Measurements from ENCODE around the gene CLMN.

Gene CLMN

DNA sequence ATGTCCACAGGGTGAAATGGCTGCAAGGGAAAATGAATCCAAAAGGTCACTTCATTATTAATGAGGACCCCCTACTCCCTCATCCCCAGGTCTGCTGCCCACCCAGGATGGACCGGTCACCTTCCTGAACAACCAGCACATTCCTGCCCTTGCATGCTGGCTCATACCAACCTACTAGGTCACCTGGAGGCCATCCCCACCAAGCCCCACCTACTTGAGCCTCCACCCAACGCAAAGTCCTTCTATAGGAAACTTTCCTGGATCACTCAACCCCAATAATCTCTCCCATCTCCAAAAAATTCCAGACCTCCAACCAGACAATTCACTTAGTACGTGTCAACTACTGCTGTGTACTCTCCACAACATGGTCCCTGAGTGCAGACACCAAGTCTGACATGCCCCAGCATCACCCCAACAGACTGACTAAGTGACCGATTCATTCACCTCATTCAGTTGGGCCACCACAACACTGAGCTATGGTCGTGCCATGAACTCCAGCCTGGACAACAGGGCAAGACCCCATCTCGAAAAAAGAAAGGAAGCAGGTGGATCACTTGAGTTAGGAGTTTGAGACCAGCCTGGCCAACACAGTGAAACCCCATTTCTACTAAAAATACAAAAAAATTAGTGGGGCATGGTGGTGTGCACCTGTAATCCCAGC lies 18.1 kb downstream of the CLMN start:
- no peak for DNase-seq

DNA sequence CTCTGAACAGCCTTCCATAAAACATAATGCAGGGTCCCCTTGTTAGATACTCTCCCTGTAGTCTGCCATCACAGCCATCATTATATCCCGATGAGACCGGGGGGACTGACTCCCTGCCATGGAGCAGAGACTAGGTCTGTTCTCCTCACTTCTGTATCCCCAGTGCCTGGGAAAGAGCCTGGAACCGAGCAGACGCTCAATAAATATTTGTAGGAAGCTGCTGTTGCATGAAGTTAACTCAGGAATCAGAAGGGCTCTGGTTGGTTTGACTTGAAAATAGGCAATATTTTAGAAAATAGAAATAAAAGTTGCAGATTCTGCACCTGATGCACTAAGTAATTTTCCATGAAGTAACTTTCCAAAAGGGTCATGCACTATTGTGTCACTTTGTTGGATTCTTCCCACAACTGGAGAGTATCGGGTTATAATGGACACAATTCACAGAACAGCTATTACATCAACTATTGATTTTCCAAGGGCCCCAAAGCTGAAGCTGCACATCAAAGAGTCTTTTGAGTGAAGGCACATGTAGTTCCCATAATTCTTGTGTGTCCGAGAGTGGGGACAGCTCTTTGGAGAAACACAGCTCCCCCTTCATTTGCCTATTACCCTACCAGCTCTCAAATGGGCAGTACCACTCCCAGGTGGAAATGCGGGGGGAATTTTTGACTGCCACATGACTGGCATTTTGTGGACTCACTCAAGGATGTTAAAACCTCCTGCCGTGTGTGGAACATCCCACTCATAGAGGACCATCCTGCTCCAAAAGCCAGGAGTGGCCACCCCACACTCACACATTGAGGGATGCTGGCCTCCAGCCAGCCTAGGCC lies 18.8 kb downstream of the CLMN start:
- no peak for DNase-seq

DNA sequence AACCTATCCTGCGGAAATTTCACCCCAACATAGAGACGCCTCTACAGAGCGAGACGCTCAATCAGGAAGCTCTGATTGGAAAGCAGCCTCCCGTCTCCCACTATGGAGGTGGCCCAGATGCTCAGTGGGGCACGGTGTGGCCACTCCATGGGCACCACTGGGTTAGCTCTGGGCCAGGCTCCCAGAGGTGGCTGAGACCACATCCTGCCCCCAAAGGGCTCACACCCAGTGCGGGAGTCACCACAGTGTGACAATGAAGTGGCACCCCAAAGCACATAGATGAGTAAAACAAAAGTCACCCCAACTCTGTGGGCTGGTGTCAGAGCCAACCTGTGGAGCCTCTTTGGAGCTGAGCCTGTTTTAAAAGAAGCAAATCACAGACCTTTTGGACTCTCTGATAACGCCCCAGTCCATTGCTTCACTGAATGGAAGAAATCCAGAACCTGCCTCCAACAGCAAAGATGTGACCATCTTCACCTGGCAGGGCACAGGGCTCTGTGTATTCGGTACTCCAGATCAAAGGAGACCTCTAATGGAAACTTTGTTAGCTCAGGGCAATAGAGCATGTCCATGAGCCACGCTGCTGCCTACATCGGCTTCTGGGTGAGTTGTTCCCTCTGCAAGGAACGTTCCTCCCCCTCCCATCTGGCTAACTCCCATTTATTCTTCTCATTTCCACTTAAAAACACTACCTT lies 19.6 kb downstream of the CLMN start:
- no peak for DNase-seq

DNA sequence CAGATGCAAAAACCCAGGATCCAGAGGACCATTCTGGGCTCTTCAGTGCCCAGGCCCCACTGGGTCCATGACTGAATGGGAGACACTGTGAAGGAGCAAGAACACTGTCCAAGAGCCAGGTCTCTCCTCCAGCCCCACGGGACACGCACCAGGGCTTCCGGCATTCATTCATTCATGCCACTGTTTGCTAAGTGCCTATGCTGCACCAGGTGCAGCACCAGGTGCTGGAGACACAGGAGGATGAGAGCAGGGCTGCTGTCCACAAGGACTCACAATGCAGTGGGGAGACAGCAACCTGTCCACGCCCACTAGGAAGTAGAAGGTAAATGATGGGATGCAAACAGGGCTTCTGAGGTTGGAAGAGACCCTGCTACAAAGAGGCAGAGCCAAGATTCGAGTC lies 20.4 kb downstream of the CLMN start:
- DNase-seq: no peak

DNA sequence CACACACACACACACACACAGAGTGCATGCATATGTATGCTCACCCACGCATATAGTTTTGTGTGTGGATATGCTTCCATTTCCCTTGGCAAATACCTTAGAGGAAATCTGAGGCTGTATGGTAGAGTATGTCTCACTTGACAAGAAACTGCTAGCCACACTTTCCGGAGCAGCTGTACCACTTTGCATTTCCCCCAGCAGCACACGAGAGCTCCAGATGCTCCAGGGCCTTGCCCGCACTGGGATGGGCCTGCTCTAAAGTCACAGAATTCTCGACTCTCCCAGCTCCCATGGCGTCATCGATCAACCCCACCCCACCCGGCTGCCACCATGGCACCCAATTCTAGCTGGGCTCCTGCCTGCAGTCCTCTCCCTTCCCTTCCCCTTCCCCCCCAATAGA lies 21.9 kb downstream of the CLMN start:
- no peak for DNase-seq

DNA sequence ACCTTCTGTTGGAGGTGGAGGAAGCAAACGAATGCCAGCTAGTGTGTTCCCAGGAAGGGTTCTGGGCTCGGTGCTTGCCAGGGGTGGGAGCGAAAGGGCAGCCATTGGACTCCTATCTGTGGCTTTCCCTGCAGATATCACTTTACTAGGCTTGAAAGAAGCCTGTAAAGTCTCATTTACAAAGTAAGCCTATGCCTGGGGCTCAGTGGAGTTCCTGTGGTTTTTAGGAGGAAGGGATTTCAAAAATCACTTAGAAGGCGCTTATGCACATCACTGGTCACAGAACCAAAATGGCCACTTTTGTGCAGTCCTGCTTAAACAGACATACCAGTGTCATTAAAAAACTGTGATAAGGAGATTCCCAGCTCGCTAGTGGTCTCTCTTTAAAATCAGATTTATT lies 22.7 kb downstream of the CLMN start:
- no peak for DNase-seq

DNA sequence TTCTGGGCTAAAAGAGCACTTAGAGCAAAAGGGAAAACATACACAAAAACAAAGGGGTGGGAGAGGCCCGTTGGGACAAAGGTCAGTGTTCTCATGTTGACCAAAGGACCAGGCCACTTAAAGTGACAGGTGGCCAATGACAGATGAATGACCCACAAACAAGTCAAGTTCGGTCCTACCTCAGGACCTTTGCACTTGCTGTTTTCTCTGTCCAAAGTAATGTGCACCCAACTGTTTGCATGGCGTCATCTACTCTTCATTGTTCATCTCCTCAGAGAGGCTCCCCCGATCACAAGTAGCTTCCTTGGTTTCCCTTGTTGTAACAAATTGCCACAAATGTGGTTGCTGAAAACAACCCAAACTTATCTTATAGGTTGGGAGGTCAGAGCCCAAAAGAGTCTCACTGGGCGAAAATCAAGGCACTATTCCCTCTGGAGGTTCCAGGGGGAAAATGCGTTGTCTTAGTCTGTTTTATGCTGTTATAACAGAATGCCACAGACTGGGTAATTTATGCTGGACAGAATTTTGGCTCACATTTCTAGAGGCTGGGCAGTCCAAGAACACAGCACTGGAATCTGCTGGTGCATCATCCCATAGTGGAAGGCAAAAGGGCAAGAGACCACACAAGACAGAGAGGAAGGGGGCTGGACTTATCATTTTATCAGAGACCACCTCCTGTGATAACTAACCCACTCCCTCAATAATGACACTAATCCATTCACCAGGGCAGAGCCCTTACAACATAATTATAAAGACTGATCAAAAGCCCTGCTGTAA lies 23.9 kb downstream of the CLMN start:
- no peak for DNase-seq

DNA sequence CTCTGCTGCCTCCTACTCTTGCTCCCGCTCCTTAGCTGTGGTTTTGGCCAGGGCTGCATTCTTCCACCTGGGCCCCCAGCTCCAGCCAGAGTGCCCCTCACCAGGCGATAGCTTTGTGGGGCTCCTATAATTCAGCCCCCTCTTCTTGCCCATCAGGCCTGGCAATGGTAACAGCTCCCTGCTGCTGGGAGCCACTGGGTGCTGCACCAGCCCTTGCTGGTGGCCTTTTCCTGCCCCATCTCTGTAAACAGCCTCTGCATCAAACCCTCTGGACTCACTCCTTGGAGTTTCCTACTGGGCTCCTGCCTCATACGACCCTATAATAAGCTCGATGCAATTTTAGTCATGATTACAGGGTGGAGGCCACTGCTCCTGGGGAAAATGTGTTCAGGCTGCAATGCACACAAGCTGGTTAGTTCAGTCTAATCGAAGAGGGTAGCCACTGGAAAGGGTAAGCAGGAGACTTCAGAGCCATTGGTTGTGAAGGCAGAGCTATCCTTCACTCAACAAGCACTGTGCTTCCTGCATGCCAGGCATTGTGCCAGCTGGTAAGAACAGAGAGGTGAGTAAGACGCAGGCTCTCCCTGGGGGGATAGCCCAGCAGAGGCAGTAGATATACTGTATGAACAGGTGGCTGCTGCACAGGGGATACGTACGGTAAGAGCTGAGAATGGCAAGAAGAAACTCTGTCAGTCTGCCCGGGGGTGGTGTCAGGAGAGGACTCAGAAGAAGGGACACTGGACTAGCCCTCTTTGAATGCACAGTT lies 24.7 kb downstream of the CLMN start:
- DNase-seq: no peak

DNA sequence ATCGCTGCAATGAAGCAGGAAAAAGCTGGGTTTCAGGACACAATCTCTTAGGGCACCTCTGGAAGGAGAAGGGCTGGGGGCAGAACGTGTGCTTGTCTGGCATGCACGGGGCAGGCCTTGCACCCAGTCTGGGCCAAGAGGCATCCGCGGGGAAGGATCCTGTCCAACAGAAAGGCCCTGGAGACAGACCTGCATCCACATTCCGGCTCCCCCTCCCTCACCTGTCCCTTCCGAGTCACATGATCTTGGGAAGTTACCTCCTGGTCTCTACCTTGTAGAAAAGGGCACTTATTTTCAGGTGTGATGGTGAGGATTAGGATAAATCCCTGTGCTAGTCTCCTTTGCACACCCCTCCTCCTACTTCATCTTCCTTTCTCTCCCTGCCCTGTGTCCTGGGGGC lies 25.4 kb downstream of the CLMN start:
- DNase-seq: no peak

DNA sequence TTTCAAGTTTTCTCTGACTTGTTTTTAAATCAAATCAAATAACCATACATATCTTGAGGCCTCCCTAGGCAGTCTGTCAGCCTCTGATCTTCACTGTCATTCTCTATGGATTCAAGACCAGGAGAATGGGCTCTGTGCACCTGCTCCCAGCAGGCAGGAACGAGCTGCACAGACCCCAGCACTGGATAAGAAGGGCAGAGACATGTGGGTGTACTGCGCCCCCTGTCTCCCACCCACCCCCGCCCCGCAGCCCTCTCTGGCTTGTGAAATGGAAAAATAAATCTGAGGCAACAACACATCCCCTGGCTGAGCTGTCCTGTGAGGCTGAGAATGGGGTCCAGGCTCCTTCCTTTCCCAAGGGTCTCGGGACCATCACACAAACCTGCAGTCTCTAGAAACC lies 26.3 kb downstream of the CLMN start:
- no peak for DNase-seq

DNA sequence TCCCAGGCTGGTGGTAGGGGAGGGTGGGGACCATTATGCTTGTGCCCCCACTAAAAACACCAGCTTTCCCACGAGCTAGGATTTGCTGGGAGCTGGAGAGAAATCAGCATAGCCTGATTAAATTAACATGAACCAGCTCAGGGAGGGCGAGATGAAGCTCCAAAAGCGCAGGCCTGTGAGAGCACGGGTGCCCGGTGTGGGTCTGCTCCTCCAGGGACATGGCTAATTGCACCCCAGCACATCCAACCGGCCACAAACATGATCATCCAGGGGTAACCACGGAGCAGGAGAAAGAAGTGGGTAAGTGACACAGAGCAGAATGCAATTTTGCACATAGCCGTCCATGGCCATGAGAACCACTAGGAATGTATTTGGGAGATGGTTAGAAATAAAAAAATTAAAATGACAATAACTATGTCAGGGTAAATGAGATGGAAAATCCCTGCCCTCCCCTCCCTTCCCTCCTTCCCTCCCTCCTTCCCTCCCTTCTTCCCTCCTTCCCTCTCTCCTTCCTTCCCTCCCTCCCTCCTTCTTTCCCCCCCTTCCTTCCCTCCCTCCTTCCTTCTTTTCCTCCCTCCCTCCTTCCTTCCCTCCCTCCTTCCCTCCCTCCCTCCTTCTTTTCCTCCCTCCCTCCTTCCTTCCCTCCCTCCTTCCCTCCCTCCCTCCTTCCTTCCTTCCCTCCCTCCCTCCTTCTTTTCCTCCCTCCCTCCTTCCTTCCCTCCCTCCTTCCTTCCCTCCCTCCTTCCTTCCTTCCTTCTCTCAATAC lies 26.9 kb downstream of the CLMN start:
- DNase-seq: no peak

DNA sequence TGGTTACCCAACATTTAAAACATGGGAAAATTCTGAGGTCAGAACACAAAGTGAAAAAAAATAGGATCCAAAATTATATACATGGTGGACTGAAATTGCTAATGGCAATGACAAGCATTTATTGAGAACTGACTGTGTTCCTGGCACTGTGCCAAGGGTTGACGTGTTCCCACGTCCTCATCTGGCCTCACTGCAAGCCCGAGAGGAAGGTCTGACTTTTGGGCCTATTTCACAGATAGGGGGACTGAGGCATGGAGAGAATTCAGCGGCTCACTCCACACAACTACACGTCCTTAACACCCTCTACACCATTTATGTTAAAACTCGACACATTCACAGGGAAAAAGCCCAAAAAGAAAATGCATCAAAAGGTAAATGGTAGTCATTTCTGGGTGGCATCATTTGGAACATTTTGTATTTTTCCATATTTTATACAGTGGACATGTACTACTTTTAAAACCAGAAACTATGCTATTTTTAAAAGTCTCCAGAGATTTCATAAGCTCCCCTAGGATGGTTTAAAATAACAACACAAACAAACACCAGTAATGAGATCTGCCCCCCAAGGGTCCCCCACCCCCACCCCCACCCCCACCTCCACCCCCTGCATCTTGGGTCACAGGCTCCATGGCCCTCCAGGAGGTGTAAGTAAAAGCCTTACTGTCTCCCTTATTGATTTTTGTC lies 27.7 kb downstream of the CLMN start:
- DNase-seq: no peak

DNA sequence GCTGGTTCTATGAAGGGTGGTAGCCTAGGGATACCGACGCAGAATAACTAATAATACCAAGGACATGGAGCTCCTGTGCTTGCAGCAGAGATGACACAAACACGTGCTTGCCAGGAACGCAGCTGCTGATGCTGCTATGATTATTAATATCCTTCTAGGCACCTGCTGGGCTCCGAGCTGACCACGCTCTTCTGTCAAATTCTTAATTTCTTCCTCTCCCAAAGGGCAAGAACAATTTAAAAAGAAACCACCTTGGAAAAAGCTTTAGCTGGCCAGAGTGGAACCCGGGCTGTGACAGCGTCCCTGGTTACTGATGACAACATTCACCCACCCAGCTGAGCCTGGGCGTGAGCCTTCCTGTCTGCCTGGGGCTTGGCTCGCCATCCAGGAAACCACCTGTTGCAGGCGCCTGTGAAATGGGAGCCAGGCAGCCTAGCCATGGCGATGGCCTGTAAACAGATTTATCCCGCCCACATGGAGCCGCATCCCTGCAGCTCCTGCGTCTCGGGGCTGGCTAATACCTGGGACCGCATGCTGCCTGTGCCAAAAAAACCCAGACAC lies 28.8 kb downstream of the CLMN start:
- no peak for DNase-seq

DNA sequence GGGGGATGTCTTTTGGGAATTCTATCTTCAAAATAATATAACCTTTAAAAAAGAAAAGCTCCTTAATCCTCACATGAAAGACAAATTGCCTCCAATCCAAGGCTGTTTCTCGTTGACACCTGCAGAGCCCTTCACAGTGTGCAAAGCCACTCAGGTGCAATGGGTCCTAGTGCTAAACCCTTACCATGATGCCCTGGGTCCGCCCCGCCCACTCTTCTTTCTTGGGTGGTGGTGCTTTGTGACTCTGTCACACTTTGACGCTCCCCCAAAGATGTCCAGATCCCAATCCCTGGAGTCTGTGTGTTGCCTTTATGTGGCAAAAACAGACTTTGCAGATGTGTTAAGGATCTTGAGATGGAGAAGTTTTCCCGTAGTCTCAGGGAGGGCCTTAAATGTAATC lies 29.7 kb downstream of the CLMN start:
- DNase-seq: no peak

DNA sequence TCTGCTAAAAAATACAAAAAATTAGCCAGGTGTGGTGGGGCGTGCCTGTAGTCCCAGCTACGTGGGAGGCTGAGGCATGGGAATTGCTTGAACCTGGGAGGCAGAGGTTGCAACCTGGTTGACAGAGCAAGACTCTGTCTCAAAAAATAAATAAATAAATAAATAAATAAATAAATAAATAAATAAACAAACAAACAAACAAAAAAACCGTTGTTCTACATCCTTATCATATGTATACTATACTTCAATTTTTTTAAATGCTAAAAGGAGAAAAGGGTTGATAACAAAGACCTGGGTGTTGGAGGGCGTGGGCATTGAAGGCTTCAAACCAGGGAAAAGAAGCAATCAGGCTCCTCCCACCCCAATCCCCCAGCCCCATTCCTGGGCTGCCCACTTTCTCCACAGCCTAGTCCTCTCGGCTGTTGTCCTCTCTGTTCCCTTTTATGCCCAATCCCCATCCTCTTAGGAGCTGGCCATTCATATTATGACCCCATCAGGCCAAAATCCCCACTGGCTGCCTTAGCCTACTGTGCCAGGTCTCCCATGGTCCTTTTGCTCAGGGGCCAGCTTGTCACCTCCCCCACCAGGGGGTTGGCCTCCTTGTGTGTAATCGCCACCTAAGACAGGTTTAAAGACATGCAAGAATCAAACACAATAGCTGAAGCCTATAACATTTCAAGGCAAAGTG lies 30.2 kb downstream of the CLMN start:
- DNase-seq: no peak

DNA sequence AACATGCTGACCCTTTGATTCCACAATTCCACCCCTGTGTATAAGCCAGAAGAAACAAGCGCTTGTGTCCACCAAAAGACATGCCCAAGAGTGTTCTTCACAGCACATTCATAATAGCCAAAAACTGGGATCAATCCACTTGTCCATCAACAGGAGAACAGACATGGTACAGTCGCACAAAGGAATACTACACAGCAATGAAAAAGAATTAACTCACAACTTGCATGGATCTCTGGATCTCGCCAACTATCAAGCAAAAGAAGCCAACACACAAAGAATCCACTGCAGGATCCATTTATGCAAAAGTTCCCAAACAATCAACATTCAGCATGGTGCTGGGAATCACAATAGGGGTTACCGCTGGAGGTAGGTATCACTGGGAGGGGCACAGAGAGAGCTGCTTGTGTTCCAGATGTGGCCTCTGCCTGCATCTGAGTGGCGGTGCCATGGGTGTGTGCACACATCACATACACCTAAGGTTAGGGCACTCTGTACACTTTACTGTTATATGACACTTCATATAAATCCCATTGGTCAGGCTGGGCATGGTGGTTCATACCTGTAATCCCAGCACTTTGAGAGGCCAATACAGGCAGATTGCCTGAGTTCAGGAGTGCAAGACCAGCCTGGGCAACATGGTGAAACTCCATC lies 30.9 kb downstream of the CLMN start:
- DNase-seq: no peak

DNA sequence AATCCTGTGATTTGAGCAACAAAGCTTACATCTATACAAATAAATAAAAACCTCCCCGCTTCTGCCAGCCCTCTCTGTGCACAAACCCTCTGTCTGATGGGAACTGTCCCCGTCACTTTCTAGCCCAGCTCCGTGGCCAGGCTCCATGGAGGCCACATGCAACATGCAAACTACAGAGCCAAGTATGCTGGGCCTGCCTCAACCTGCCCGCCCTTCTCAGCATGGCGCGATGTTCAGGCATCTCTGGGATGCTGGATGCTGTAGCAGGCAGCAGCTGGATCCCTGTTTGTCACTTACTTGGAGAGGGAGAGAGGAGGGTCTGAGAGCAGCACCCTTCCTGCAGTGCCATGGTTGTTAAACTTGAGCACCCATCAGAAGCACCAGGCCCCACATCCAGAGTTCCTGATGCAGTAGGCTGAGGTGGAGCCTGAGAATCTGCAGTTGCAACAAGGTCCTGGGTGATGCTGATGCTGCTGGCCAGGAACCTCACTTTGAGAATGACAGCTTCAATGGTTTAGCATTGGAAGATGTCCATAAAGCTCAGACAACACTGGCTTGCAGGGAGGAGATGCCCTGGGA lies 32.4 kb downstream of the CLMN start:
- no peak for DNase-seq

DNA sequence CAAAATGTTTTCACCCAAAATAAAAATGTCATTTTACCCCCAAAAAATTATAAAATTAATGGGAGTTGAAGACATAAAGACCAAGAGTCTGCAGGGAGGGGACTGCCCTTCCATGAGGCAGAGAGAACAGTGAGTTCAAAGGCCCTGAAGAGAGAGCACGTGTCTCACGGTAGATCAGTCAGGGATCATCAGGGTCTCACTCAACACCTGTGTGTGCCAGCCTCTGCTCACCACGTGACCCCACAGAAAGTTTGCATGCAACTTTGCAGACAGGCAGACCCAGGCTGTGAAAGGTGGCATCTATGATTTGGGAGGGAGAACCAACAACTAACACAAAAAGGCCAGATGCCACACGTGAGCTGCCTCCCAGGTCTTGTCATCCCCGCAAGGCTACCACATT lies 33.1 kb downstream of the CLMN start:
- no peak for DNase-seq

DNA sequence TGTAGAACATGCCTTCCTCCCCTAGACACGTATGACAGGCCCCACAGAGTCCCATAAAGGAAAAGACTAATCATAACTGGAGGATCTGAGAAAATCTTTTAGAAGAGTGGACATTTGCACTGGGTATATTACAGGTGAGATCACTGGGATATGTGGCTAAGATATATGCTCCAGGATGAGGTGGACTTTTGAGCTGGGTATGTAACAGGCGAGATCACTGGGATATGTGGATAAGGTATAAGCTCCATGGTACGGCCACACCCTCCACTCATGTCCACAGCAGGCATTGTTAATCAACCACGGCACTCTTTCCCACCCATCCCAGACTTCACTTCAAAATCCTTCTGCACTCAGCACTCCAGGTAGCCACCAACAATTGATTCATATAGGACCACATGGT lies 34.1 kb downstream of the CLMN start:
- no peak for DNase-seq
